NCI-H2227 (cell line): ENCODE data around the gene KLHDC7A.
"Not testable (repeated sequence)": the region's sequence is repeated elsewhere in the genome, so short reads cannot be mapped to it uniquely, and the experiment has no call there.

Experiments
- DNase-seq: peaks from one replicate; lab custom pipeline; 2025; ENCODE audit not compliant: unreplicated experiment; lab: John Stamatoyannopoulos, UW

The KLHDC7A gene

DNA sequence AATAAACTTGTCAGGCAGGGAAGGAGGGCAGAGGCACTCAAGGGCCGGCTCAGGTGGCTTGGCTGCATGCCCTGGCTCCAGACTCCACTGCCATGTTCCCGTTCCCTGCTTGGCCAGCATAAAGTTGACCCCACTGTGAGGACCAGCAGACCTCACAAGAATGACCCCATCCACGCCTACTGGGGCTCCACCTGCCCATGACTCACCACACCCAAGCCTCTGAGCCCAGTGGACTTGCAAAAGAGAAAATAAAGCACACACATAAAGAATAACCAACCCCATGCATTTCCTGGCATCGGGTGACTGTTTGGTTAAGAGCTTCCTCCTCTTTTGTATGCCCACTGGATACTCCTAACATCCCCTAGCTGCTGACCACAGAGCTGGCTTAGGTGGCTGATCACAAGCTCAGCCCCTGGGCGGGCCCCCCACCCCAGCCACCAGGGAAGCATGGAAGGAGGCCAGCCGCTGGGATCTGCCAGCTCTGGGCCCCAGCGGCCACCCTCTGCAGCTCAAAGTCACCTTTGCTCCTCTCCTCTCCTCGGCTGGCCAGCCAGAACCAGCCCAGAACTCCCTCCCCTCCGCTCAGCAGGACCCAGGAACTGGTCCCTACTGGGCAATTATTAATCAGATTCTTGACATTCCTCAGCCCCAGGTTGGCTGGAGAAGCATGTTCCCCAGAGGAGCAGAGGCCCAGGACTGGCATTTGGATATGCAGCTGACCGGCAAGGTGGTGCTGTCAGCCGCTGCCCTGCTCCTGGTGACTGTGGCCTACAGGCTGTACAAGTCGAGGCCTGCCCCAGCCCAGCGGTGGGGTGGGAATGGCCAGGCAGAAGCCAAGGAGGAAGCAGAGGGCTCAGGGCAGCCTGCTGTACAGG is at the start of gene KLHDC7A:
Gene KLHDC7A, plus strand, starts transcription at position 616 of the 875 bp plus-strand sequence. Its CDS starts 52 bp downstream, at position 668.
- no peak for DNase-seq

GRCh38 chr1:18434041-18434440 is 46.7 kb upstream of the KLHDC7A start:
- DNase-seq, result no peak

- DNase-seq, result no peak
Measured at GRCh38 chr1:18440385-18441226, 40.1 kb upstream of the KLHDC7A start.

DNA sequence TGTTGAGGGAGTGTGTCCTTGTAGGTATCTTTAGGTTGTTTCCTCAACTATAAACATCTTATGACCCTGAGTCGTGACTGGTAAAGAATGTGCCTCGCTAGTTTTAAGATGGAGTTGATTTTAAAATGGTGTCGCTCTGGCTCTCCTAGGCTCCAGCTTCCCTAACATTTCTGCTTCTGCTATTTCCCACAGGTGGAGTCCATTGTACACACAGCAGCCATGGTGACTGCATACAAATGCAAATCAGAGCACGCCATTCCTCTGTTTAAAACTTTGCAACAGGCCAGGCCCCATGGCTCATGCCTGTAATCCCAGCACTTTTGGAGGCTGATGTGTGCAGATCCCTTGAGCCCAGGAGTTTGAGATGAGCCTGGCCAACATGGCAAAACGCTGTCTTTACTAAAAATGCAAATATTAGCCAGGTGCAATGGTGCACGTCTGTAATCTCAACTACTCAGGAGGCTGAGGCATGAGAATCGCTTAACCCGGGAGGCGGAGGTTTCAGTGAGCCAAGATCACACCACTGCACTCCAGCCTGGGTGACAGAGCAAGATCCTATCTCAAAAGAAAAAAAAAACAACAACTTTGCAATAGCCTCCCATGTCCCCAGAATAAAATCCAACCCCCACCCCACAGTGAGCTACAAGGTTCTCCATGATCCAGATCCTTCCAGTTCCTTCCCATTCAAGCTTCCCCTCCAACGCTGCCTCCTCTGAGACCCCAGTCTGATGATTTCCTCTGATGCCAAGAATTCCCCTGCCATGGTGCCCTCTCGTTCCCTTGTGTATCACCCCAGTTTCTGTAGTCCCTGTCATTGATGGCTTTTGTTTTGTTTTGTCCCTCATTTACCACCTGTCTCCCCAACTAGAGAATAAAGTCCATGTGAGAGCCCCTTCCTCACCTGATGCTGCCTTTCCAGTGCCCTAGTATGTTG is 36.9 kb upstream of the KLHDC7A start:
- DNase-seq, result no peak

DNA sequence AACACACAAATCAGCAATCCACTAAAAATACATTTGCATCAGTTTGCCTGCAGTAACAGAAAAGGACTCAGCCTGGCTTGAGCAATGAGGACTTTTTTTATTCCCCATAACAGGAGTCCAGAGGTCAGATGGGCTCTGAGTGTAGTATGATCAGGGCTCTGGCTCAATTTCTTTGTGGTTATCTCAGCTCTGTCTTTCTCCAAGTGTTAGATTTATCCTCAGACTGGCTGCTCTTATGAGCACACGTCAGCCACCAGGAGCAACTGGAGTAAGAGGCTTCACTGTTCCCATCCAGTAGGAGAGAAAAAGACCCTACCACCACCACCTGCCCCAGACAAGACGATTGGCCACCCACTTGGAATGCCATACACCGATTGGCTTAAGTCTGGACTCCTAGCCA is 36.2 kb upstream of the KLHDC7A start:
- no peak for DNase-seq

- DNase-seq, result no peak
Measured at GRCh38 chr1:18446751-18447150, 34.0 kb upstream of the KLHDC7A start.

DNA sequence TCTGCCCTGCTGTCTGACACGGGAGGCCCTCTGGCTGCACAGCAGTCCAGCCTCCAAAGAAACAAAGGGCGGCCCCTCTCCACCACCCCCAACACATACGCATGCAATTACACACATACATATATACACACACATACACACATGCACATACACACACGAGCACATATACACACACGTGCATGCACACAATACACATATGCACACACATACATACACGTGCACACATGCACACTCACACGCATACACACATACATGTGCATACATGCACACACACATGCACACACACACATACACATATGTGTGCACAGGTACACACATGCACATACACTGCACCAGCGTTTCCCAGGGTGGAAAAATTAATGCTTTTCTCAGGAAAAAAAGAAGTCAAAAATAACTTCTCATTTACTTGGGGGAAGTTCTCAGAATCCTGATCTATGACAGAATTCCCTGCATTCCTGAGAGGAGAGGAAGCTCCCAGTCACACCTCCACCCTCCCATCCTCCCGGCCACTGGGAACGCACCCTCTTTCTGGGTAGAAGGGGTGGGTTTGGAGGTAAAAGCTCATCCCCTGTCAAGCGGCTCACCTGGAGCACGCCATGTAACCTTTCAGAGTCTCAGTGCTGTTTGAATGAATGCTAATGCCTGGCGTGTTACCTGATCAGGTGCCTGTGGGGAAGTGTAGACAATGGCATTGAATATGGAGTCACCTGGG is 33.1 kb upstream of the KLHDC7A start:
- DNase-seq, result no peak

GRCh38 chr1:18448889-18449288 is 31.8 kb upstream of the KLHDC7A start:
- no peak for DNase-seq

GRCh38 chr1:18452550-18452949 is 28.2 kb upstream of the KLHDC7A start:
- peak; percentile 29 for DNase-seq

GRCh38 chr1:18458133-18459092 is 22.3 kb upstream of the KLHDC7A start:
- peak; percentile 86 for DNase-seq

GRCh38 chr1:18461656-18462055 is 19.1 kb upstream of the KLHDC7A start:
- no peak for DNase-seq

- DNase-seq, result not testable (repeated sequence)
Measured at GRCh38 chr1:18462517-18462916, 18.2 kb upstream of the KLHDC7A start.

GRCh38 chr1:18463063-18463462 is 17.7 kb upstream of the KLHDC7A start:
- no peak for DNase-seq

GRCh38 chr1:18463984-18464664 is 16.6 kb upstream of the KLHDC7A start:
- no peak for DNase-seq

DNA sequence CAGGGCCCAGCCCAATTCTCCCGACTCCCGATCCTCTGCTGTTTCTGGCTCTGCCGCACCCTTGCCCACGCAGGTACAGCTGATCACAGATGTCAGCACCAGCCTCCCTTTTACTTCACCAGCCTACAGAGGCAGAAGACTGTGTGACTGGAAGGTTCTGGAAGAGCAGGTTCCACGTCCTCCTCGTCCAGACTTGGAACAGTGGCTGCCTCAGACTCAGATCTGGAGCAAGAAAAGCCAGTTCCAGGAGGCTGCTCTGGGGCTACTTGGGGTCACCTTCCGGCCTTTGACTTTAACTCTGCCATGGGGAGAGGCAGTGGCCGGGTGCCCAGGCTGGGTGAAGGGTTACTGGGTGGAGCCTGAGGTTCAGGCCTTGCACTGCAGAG is 16.1 kb upstream of the KLHDC7A start:
- no peak for DNase-seq

- no peak for DNase-seq
Measured at GRCh38 chr1:18466676-18467075, 14.1 kb upstream of the KLHDC7A start.

GRCh38 chr1:18468570-18468969 is 12.2 kb upstream of the KLHDC7A start:
- DNase-seq, result no peak

DNA sequence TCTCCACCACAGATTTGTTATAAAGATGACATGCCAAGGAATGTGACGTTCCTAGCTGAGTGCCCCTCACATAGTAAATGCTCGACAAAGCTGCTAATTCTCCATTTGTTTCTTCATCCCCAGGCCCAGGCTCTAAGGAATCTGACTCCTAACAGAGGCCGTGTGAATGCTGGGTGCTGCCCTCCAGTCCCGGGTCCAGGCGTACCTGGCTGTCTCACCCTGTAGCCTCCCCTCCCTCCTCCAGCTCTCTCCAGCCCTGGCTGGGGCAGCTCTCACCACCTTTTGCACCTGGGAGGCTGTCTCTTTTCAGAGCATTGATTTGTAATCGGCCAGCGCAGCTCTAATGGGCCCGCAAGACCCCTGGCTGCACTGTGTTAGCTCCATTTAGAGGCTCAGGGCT is 11.2 kb upstream of the KLHDC7A start:
- DNase-seq, result no peak
